OCI-LY3 (cell line): ENCODE results near the gene CAMK2D.

Experiments
- CTCF ChIP-seq: fragments of 200-600, 300-600 bp; sonication (generic); IDR thresholded peaks from 2 replicates; pipeline ENCODE4 v1.5.1; 2014; ENCODE audit warnings: antibody characterized with exemption, low read length, low read depth
- EZH2phosphoT487 ChIP-seq: fragments of 200-600 bp; shearing (Covaris generic); IDR thresholded peaks from 2 replicates; pipeline ENCODE4 v1.6.1; 2018; ENCODE audit warnings: antibody characterized with exemption, mixed run types, low read depth

DNA sequence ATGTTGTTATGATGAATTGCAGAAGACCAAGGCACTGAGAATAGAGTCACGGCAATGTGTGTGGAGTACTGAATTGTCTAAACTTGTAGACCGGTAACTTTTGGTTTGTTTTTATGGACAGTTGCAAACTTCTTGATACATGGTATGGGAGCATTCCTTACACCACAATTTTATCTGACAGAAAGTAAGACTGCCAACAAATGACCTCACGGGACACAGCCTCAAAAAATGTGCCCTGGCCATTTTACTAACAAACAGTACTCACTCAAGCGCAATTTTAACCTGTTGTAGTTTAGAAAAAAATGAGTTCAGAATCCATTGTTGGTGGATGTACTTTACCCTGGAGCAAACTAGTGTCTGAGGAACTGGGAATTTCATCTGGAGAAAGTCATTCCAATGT lies 321.2 kb downstream of the CAMK2D start:
- TF ChIP-seq CTCF: no peak
- no peak for TF ChIP-seq EZH2phosphoT487
